Measurements from ENCODE around the gene ATP5MK.

GRCh38 chr10:103416436-103417147 is 20.3 kb upstream of the ATP5MK start:
- TF ChIP-seq POLR2A (IDR thresholded peaks at IDR 0.05): no peak
- TF ChIP-seq, protein P1, sequence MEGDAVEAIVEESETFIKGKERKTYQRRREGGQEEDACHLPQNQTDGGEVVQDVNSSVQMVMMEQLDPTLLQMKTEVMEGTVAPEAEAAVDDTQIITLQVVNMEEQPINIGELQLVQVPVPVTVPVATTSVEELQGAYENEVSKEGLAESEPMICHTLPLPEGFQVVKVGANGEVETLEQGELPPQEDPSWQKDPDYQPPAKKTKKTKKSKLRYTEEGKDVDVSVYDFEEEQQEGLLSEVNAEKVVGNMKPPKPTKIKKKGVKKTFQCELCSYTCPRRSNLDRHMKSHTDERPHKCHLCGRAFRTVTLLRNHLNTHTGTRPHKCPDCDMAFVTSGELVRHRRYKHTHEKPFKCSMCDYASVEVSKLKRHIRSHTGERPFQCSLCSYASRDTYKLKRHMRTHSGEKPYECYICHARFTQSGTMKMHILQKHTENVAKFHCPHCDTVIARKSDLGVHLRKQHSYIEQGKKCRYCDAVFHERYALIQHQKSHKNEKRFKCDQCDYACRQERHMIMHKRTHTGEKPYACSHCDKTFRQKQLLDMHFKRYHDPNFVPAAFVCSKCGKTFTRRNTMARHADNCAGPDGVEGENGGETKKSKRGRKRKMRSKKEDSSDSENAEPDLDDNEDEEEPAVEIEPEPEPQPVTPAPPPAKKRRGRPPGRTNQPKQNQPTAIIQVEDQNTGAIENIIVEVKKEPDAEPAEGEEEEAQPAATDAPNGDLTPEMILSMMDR (IDR thresholded peaks at IDR 0.05): peak; percentile 77 to 84 (median 79)
- TF ChIP-seq EP300 (IDR thresholded peaks at IDR 0.05): no peak

All from ovary (tissue), 3 donors.